ENCODE measurements around the gene PALLD.

The PALLD gene

GRCh38 chr4:168529257-168529656 lies 32.4 kb downstream of the PALLD start:
- TF ChIP-seq GATA2 (IDR thresholded peaks at IDR 0.05; ENCODE audit: low read depth, low read length) (no peak), GATA3 (IDR thresholded peaks at IDR 0.05; ENCODE audit: low read depth, low read length) (no peak)

GRCh38 chr4:168531305-168531704 lies 34.5 kb downstream of the PALLD start:
- TF ChIP-seq GATA3 (IDR thresholded peaks at IDR 0.05; ENCODE audit: low read depth, low read length) (no peak), GATA2 (IDR thresholded peaks at IDR 0.05; ENCODE audit: low read depth, low read length) (no peak)

GRCh38 chr4:168534535-168534934 lies 37.7 kb downstream of the PALLD start:
- TF ChIP-seq GATA3 (IDR thresholded peaks at IDR 0.05; ENCODE audit: low read depth, low read length) (no peak), GATA2 (IDR thresholded peaks at IDR 0.05; ENCODE audit: low read depth, low read length) (no peak)

- TF ChIP-seq GATA3 (IDR thresholded peaks at IDR 0.05; ENCODE audit: low read depth, low read length) (no peak), GATA2 (IDR thresholded peaks at IDR 0.05; ENCODE audit: low read depth, low read length) (no peak)
Observed at GRCh38 chr4:168535689-168536088, 38.8 kb downstream of the PALLD start.

GRCh38 chr4:168536448-168536847 lies 39.6 kb downstream of the PALLD start:
- TF ChIP-seq GATA3 (IDR thresholded peaks at IDR 0.05; ENCODE audit: low read depth, low read length) (no peak), GATA2 (IDR thresholded peaks at IDR 0.05; ENCODE audit: low read depth, low read length) (no peak)

GRCh38 chr4:168537086-168537485 lies 40.2 kb downstream of the PALLD start:
- TF ChIP-seq GATA2 (IDR thresholded peaks at IDR 0.05; ENCODE audit: low read depth, low read length) (no peak), GATA3 (IDR thresholded peaks at IDR 0.05; ENCODE audit: low read depth, low read length) (no peak)

GRCh38 chr4:168537571-168537970 lies 40.7 kb downstream of the PALLD start:
- no peak for TF ChIP-seq GATA2 (IDR thresholded peaks at IDR 0.05; ENCODE audit: low read depth, low read length)
- TF ChIP-seq GATA3 (IDR thresholded peaks at IDR 0.05; ENCODE audit: low read depth, low read length), result no peak

GRCh38 chr4:168538632-168539031 lies 41.8 kb downstream of the PALLD start:
- TF ChIP-seq GATA3 (IDR thresholded peaks at IDR 0.05; ENCODE audit: low read depth, low read length) (no peak), GATA2 (IDR thresholded peaks at IDR 0.05; ENCODE audit: low read depth, low read length) (no peak)

- TF ChIP-seq GATA2 (IDR thresholded peaks at IDR 0.05; ENCODE audit: low read depth, low read length), result 0 out of 2 replicates have a peak, but pooled peaks have one; percentile 16
- TF ChIP-seq GATA3 (IDR thresholded peaks at IDR 0.05; ENCODE audit: low read depth, low read length), result no peak
Observed at GRCh38 chr4:168540086-168540485, 43.2 kb downstream of the PALLD start.

- TF ChIP-seq GATA3 (IDR thresholded peaks at IDR 0.05; ENCODE audit: low read depth, low read length), result no peak
- TF ChIP-seq GATA2 (IDR thresholded peaks at IDR 0.05; ENCODE audit: low read depth, low read length), result no peak
Observed at GRCh38 chr4:168540503-168541265, 43.8 kb downstream of the PALLD start.

GRCh38 chr4:168541266-168541953 lies 44.6 kb downstream of the PALLD start:
- TF ChIP-seq GATA3 (IDR thresholded peaks at IDR 0.05; ENCODE audit: low read depth, low read length) (no peak), GATA2 (IDR thresholded peaks at IDR 0.05; ENCODE audit: low read depth, low read length) (no peak)

GRCh38 chr4:168549143-168549542 lies 52.3 kb downstream of the PALLD start:
- TF ChIP-seq GATA2 (IDR thresholded peaks at IDR 0.05; ENCODE audit: low read depth, low read length) (no peak), GATA3 (IDR thresholded peaks at IDR 0.05; ENCODE audit: low read depth, low read length) (no peak)

- no peak for TF ChIP-seq GATA3 (IDR thresholded peaks at IDR 0.05; ENCODE audit: low read depth, low read length)
- TF ChIP-seq GATA2 (IDR thresholded peaks at IDR 0.05; ENCODE audit: low read depth, low read length), result no peak
Observed at GRCh38 chr4:168550064-168550766, 53.4 kb downstream of the PALLD start.

- TF ChIP-seq GATA2 (IDR thresholded peaks at IDR 0.05; ENCODE audit: low read depth, low read length) (no peak), GATA3 (IDR thresholded peaks at IDR 0.05; ENCODE audit: low read depth, low read length) (no peak)
Observed at GRCh38 chr4:168551211-168551610, 54.4 kb downstream of the PALLD start.
